ENCODE data around the gene KIAA0040. TPM values are rescaled to one million over a fixed set of nuclear protein-coding genes. Genes with fewer than 3 reads are reported as not detected.

The KIAA0040 gene
- total RNA-seq, 1 experiment from 2014 or later, result 5.0 TPM

Other genes starting within 250 kb of the KIAA0040 start
- gene CACYBP, start 192.8 kb downstream of the KIAA0040 start, total RNA-seq (2021), result 202 and 208 TPM in 2 replicates
- gene MRPS14, start 169.4 kb downstream of the KIAA0040 start, total RNA-seq (2021), result 30.6 and 32.8 TPM in 2 replicates
- gene TNN, start 124.9 kb downstream of the KIAA0040 start, total RNA-seq (2021), result 0.11 and 0.22 TPM in 2 replicates

All from H9 (cell line).